HEK293T (cell line): ENCODE measurements around the gene HEMK1.

ENCODE experiments used
- ARNT ChIP-seq: fragments of 450-650 bp; IDR thresholded peaks from 2 replicates; pipeline ENCODE4 v1.6.1; 2017; ENCODE audit warnings: mild to moderate bottlenecking
- BHLHE40 ChIP-seq: fragments of 450-650 bp; IDR thresholded peaks from 2 replicates; pipeline ENCODE4 v1.6.1; 2016; ENCODE audit warnings: mild to moderate bottlenecking, moderate library complexity, borderline replicate concordance
- CTBP1 ChIP-seq: fragments of 450-650 bp; IDR thresholded peaks from 2 replicates; pipeline ENCODE4 v1.6.1; 2016; ENCODE audit warnings: borderline replicate concordance
- FOXA1 ChIP-seq: fragments of 450-650 bp; IDR thresholded peaks from 2 replicates; pipeline ENCODE4 v1.6.1; 2016; ENCODE audit warnings: mild to moderate bottlenecking
- FOXK2 ChIP-seq: fragments of 450-650 bp; IDR thresholded peaks from 2 replicates; pipeline ENCODE4 v1.6.1; 2016; ENCODE audit warnings: mild to moderate bottlenecking
- LEF1 ChIP-seq: fragments of 450-650 bp; IDR thresholded peaks from 2 replicates; pipeline ENCODE4 v1.6.1; 2017; ENCODE audit warnings: mild to moderate bottlenecking, borderline replicate concordance
- NFRKB ChIP-seq: fragments of 450-650 bp; IDR thresholded peaks from 2 replicates; pipeline ENCODE4 v1.6.1; 2016; ENCODE audit warnings: mild to moderate bottlenecking, moderate library complexity
- SP1 ChIP-seq: fragments of 450-650 bp; IDR thresholded peaks from 2 replicates; pipeline ENCODE4 v1.6.1; 2017
- TARDBP ChIP-seq: fragments of 450-650 bp; IDR thresholded peaks from 2 replicates; pipeline ENCODE4 v1.6.1; 2016

GRCh38 chr3:50551054-50551659, 18.2 kb upstream of the HEMK1 start:
- TF ChIP-seq TARDBP (no peak), FOXA1 (no peak), BHLHE40 (no peak), ARNT (no peak), CTBP1 (no peak), SP1 (no peak), LEF1 (no peak), FOXK2 (no peak), NFRKB (no peak)
